H1 (cell line): ENCODE measurements around the gene PRKAG1. TPM values are rescaled to one million over a fixed set of nuclear protein-coding genes. Genes with fewer than 3 reads are reported as not detected.

Experiments
- CTCF ChIA-PET: fragments of 300-600 bp; sonication (Branson Sonifier 250); formaldehyde crosslinking; loops from one replicate; lab custom pipeline; 2021; ENCODE audit not compliant: partially characterized antibody; lab: Charles Lee
- POLR2A ChIA-PET: fragments of 300-600 bp; sonication (Branson Sonifier 250); formaldehyde crosslinking; loops from one replicate; lab custom pipeline; 2021; ENCODE audit warnings: inconsistent platforms; ENCODE audit not compliant: partially characterized antibody; lab: Charles Lee
- DNase-seq, 2 experiments: peaks; one replicate each; pipeline versions ENCODE4 v3.0.0 to v3.0.0-alpha.2; 2010 to 2022; ENCODE audit warnings: low spot score in 2 of 2, low read depth in 1 of 2, mixed read lengths in 1 of 2
- FAIRE-seq: peaks from 2 replicates; lab custom pipeline; 2011; peaks lifted over from hg19 to GRCh38; lab: Jason Lieb, UNC
- H2AFZ ChIP-seq: 2 replicates; pipeline ENCODE4 v1.8.1; 2012; ENCODE audit warnings: low read length, inconsistent platforms
- H2AK5ac ChIP-seq: 2 replicates; pipeline ENCODE4 v1.6.1; 2013; ENCODE audit warnings: low read depth, low read length
- H2BK120ac ChIP-seq: replicated peaks from 2 replicates; pipeline ENCODE3; 2013; ENCODE audit warnings: low read depth, low read length, inconsistent platforms
- H2BK12ac ChIP-seq: 2 replicates; pipeline ENCODE4 v1.6.1; 2013; ENCODE audit warnings: low read depth, low read length
- H2BK15ac ChIP-seq: 2 replicates; pipeline ENCODE4 v1.6.1; 2013; ENCODE audit warnings: low read length
- H2BK20ac ChIP-seq: 2 replicates; pipeline ENCODE4 v1.6.1; 2013; ENCODE audit warnings: low read length
- H2BK5ac ChIP-seq: 2 replicates; pipeline ENCODE4 v1.6.1; 2013; ENCODE audit warnings: low read depth, low read length
- H3K14ac ChIP-seq: 2 replicates; pipeline ENCODE4 v1.6.1; 2013; ENCODE audit warnings: inconsistent platforms; ENCODE audit not compliant: insufficient read length
- H3K18ac ChIP-seq: 2 replicates; pipeline ENCODE4 v1.6.1; 2013; ENCODE audit warnings: low read length; ENCODE audit errors: extremely low read depth
- H3K23ac ChIP-seq: 2 replicates; pipeline ENCODE4 v1.6.1; 2013; ENCODE audit warnings: inconsistent platforms; ENCODE audit not compliant: insufficient read length
- H3K23me2 ChIP-seq: 2 replicates; pipeline ENCODE4 v1.6.1; 2013; ENCODE audit warnings: low read depth, low read length
- H3K27ac ChIP-seq: 2 replicates; pipeline ENCODE4 v1.6.1; 2011; ENCODE audit warnings: low read depth, low read length, inconsistent platforms
- H3K27me3 ChIP-seq, 4 experiments: replicated peaks in 1 of 4; 1 replicate in 1 of 4; 2 replicates in 3 of 4; pipeline versions ENCODE4 v1.6.1 to v1.8.1; 2011 to 2013; ENCODE audit warnings: low read length in 3 of 4, mild to moderate bottlenecking in 3 of 4, inconsistent platforms in 2 of 4, mixed read lengths in 2 of 4, moderate library complexity in 1 of 4; ENCODE audit not compliant: control insufficient read depth in 3 of 4, insufficient read depth in 3 of 4; ENCODE audit errors: extremely low read depth in 1 of 4
- H3K36me3 ChIP-seq, 4 experiments: 2 replicates each; pipeline versions ENCODE4 v1.6.1 to v1.8.1; 2011 to 2013; ENCODE audit warnings: mild to moderate bottlenecking in 4 of 4, low read length in 3 of 4, moderate library complexity in 2 of 4, control low read depth in 1 of 4, inconsistent platforms in 1 of 4; ENCODE audit not compliant: insufficient read depth in 4 of 4, control insufficient read depth in 2 of 4
- H3K4ac ChIP-seq: replicated peaks from 2 replicates; pipeline ENCODE3; 2013; ENCODE audit warnings: low read length, low read depth, mixed read lengths, inconsistent platforms; ENCODE audit not compliant: insufficient read length
- H3K4me1 ChIP-seq, 4 experiments: replicated peaks in 1 of 4; 1 replicate in 1 of 4; 2 replicates in 3 of 4; pipeline versions ENCODE4 v1.6.1 to v1.8.1; 2011 to 2013; ENCODE audit warnings: low read length in 3 of 4, inconsistent platforms in 2 of 4, mixed read lengths in 1 of 4; ENCODE audit not compliant: insufficient read depth in 4 of 4, control insufficient read depth in 3 of 4
- H3K4me2 ChIP-seq, 2 experiments: 2 replicates each; pipeline versions ENCODE4 v1.6.1 to v1.8.1; 2011 to 2013; ENCODE audit warnings: low read depth in 2 of 2, low read length in 2 of 2, control low read depth in 1 of 2, inconsistent platforms in 1 of 2, mild to moderate bottlenecking in 1 of 2; ENCODE audit not compliant: insufficient read depth in 1 of 2
- H3K4me3 ChIP-seq, 4 experiments: fragments of 200-600, 300-600 bp in 1 of 4; sonication (generic), shearing (Covaris generic), sonication (Bioruptor Twin) in 1 of 4; 2 replicates each; pipeline versions ENCODE4 v1.5.1 to v1.8.1; 2011 to 2016; ENCODE audit warnings: low read length in 4 of 4, low read depth in 3 of 4, control low read depth in 2 of 4, inconsistent platforms in 2 of 4, mild to moderate bottlenecking in 2 of 4, mixed read lengths in 1 of 4, moderate library complexity in 1 of 4; ENCODE audit not compliant: insufficient read depth in 2 of 4; ENCODE audit errors: extremely low read depth in 1 of 4
- H3K56ac ChIP-seq: replicated peaks from 2 replicates; pipeline ENCODE3; 2013; ENCODE audit warnings: low read depth, mild to moderate bottlenecking, mixed read lengths, low read length, inconsistent platforms; ENCODE audit not compliant: insufficient read length
- H3K79me1 ChIP-seq: 2 replicates; pipeline ENCODE4 v1.6.1; 2013; ENCODE audit warnings: low read depth, low read length, control low read depth
- H3K79me2 ChIP-seq, 2 experiments: 2 replicates each; pipeline versions ENCODE4 v1.6.1 to v1.8.1; 2012 to 2013; ENCODE audit warnings: low read length in 2 of 2, mild to moderate bottlenecking in 2 of 2, inconsistent platforms in 1 of 2; ENCODE audit not compliant: insufficient read depth in 2 of 2, control insufficient read depth in 1 of 2
- H3K9ac ChIP-seq, 4 experiments: replicated peaks in 1 of 4; 1 replicate in 1 of 4; 2 replicates in 3 of 4; pipeline versions ENCODE4 v1.6.1 to v1.8.1; 2011 to 2013; ENCODE audit warnings: low read depth in 3 of 4, low read length in 3 of 4, control low read depth in 2 of 4, mild to moderate bottlenecking in 2 of 4, moderate library complexity in 2 of 4, inconsistent platforms in 1 of 4; ENCODE audit errors: extremely low read depth in 1 of 4
- H3K9me3 ChIP-seq, 2 experiments: 2 replicates each; pipeline versions ENCODE4 v1.6.1 to v1.8.1; 2012 to 2013; ENCODE audit warnings: mild to moderate bottlenecking in 2 of 2, moderate library complexity in 2 of 2, control low read depth in 1 of 2, inconsistent platforms in 1 of 2, low read depth in 1 of 2, low read length in 1 of 2, mixed read lengths in 1 of 2; ENCODE audit not compliant: insufficient read depth in 2 of 2
- H4K20me1 ChIP-seq, 2 experiments: replicated peaks in 1 of 2; 2 replicates each; pipeline versions ENCODE3 to v1.8.1; 2011 to 2013; ENCODE audit warnings: inconsistent platforms in 2 of 2, low read length in 2 of 2, mild to moderate bottlenecking in 1 of 2; ENCODE audit not compliant: insufficient read depth in 2 of 2, control insufficient read depth in 1 of 2
- H4K5ac ChIP-seq: 2 replicates; pipeline ENCODE4 v1.6.1; 2013; ENCODE audit warnings: low read length, low read depth, mixed read lengths, inconsistent platforms; ENCODE audit not compliant: insufficient read length
- H4K8ac ChIP-seq: 2 replicates; pipeline ENCODE4 v1.8.0; 2013; ENCODE audit warnings: mild to moderate bottlenecking, moderate library complexity, low read length, inconsistent platforms; ENCODE audit not compliant: insufficient read depth; ENCODE audit errors: extremely low read depth
- H4K91ac ChIP-seq: replicated peaks from 2 replicates; pipeline ENCODE3; 2013; ENCODE audit warnings: low read length, mixed read lengths, inconsistent platforms; ENCODE audit not compliant: insufficient read length
- BACH1 ChIP-seq: IDR thresholded peaks from 2 replicates; pipeline ENCODE4 v1.6.1; 2012; ENCODE audit warnings: low read length, improper control_type of control experiment
- CBX5 ChIP-seq: fragments of 300-800, 300-1000 bp; sonication (generic); IDR thresholded peaks from 2 replicates; pipeline ENCODE4 v1.7.1; 2016; ENCODE audit warnings: antibody characterized with exemption, low read length, low read depth
- GTF2F1 ChIP-seq: IDR thresholded peaks from 2 replicates; pipeline ENCODE4 v1.6.1; 2012; ENCODE audit warnings: low read depth, low read length, improper control_type of control experiment, borderline replicate concordance
- KDM5A ChIP-seq: fragments of 200-600 bp; IDR thresholded peaks from 2 replicates; pipeline ENCODE4 v1.7.1; 2012; ENCODE audit warnings: mild to moderate bottlenecking, low read length, inconsistent platforms, mixed read lengths
- NANOG ChIP-seq: IDR thresholded peaks from 2 replicates; pipeline ENCODE4 v1.6.1; 2011; ENCODE audit warnings: low read length, low read depth, mild to moderate bottlenecking, inconsistent platforms; ENCODE audit not compliant: insufficient read depth, poor library complexity, severe bottlenecking
- NRF1 ChIP-seq: IDR thresholded peaks from 2 replicates; pipeline ENCODE4 v1.6.1; 2011; ENCODE audit warnings: mild to moderate bottlenecking, low read depth, low read length, improper control_type of control experiment
- POLR2A ChIP-seq, 2 experiments: IDR thresholded peaks; 1 replicate in 1 of 2; 2 replicates in 1 of 2; pipeline ENCODE4 v1.6.1; 2011; ENCODE audit warnings: low read depth in 2 of 2, low read length in 2 of 2, mild to moderate bottlenecking in 2 of 2; ENCODE audit errors: control extremely low read depth in 1 of 2
- RAD21 ChIP-seq, 2 experiments: IDR thresholded peaks in 1 of 2; conservative IDR thresholded peaks in 1 of 2; 2 replicates each; pipeline ENCODE4 v1.6.1; 2011; ENCODE audit warnings: low read depth in 2 of 2, low read length in 2 of 2, improper control_type of control experiment in 1 of 2, inconsistent platforms in 1 of 2, mild to moderate bottlenecking in 1 of 2, moderate library complexity in 1 of 2
- SRF ChIP-seq: IDR thresholded peaks from 2 replicates; pipeline ENCODE4 v1.6.1; 2011; ENCODE audit warnings: mild to moderate bottlenecking, low read depth, low read length, moderate library complexity
- WGBS, 2 experiments: shearing (Covaris generic) in 1 of 2; methylation state at CpG; one replicate each; pipeline versions ENCODE4 v1.1.6 to v1.1.7; 2013 to 2015; ENCODE audit warnings: low lambda C conversion rate in 2 of 2, mixed read lengths in 2 of 2, inconsistent platforms in 1 of 2, low coverage in 1 of 2, missing lambda C conversion rate in 1 of 2; ENCODE audit not compliant: insufficient replicate concordance in 2 of 2, insufficient coverage in 1 of 2, insufficient read length in 1 of 2; ENCODE audit errors: extremely low coverage in 1 of 2, missing lambda C conversion rate in 1 of 2; 5-methylcytosine and 5-hydroxymethylcytosine counted together
- polyA plus RNA-seq, 7 experiments: library from polyadenylated mRNA; depleted of rRNA in 3 of 7; stranded (reverse) in 5 of 7; unstranded in 2 of 7; fragments of >200 nt in 5 of 7; fragments of 200-250 nt in 2 of 7; gene quantifications; 1 replicate in 5 of 7; 2 replicates in 1 of 7; 4 replicates in 1 of 7; pipeline versions ENCODE4 v1.2.1 to v1.2.3, GENCODE V29; 2011 to 2013; ENCODE audit warnings: missing spikeins in 2 of 7, mixed read lengths in 2 of 7
- total RNA-seq: library from RNA; stranded (reverse); fragmentation: NEBNext Ultra II Directional; extraction: Animal tissue kit (Norgen Biotek cat#: 25700); gene quantifications from 2 replicates; pipeline ENCODE4 v1.2.1, GENCODE V29; 2021
- TF ChIP-seq, protein P1 (sequence below): IDR thresholded peaks from 2 replicates; pipeline ENCODE4 v1.6.1; 2012; ENCODE audit warnings: low read length, inconsistent platforms

The PRKAG1 gene
- total and polyA plus RNA-seq, 2 of the 8 experiments (the other 6 are each of a cell fraction or from before 2014, with no cell fraction given), result 38.6 to 57.5 TPM

DNA sequence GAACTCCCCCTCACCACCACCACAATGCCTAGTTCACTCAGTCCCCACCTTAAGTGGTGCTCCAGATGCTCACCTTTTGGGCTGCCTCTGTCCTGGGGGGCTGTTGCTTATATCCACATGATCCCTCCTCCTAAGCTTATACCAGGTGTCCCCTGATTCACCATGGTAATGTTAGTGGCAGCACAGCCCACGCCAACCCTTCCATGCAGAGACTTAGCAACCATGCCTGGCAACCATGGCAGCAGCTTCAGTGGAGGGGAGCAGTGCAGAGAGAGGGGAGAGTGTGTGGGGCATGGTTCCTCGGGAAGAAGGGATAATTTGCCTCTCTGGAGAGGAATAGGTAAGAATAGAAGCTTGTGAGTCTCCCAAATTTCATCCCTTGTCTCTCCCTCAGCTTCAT, 18.2 kb downstream of the PRKAG1 start:
- H3K14ac ChIP-seq, result no peak overlapping the region
- H3K4me2 ChIP-seq, result peak overlapping the region in 1 of 2 experiments; percentile 57; a peak in 1 of 4 replicates
- no peak overlapping the region for H3K56ac ChIP-seq
- H4K8ac ChIP-seq, result no peak overlapping the region; the same call in 1 of the 2 replicates
- peaks cover 37 to 55% (median 52%) of the 10 kb centered on the region in 4 experiments for H3K27me3 ChIP-seq
- peak overlapping the region in 2 of 4 experiments; percentile 47 to 51; a peak in 1 of 8 replicates for H3K4me3 ChIP-seq
- no peak overlapping the region for H2AK5ac ChIP-seq
- H2AFZ ChIP-seq, result no peak overlapping the region
- H3K27ac ChIP-seq, result no peak overlapping the region
- 0 out of 2 replicates have a peak overlapping the region, but pooled peaks have one; percentile 39 for H2BK12ac ChIP-seq
- no peak overlapping the region for H2BK5ac ChIP-seq
- DNase-seq, result no peak
- H3K9me3 ChIP-seq, result 0 out of 4 replicates have a peak, but pooled peaks cover 0 to 2% of the 10 kb centered on the region in 2 experiments
- POLR2A ChIA-PET, result interaction anchor here (1.1 to 5.0 kb wide), 7 partner anchors 8 to 131 kb away, joined by 5 to 24 read pairs (median 9); partner anchors contain the start of genes ARF3, PRKAG1 and TUBA1B
- no peak overlapping the region for H4K91ac ChIP-seq
- no peak overlapping the region for H2BK120ac ChIP-seq
- H3K9ac ChIP-seq, result no peak overlapping the region
- peaks cover 0 to 2% (median 0%) of the 10 kb centered on the region in 4 experiments; a peak in 1 of 8 replicates for H3K36me3 ChIP-seq
- no peaks in the 10 kb centered on the region for H3K79me1 ChIP-seq
- H3K18ac ChIP-seq, result no peak overlapping the region
- H3K4me1 ChIP-seq, result peaks cover 5 to 23% (median 14%) of the 10 kb centered on the region in 4 experiments
- WGBS, 2 experiments, result 60% methylated on average over 2 of the region's 2 CpGs; no CpG with 5 or more reads in 1 of the 2 experiments
- no peak overlapping the region for H3K4ac ChIP-seq
- H3K23ac ChIP-seq, result no peak overlapping the region
- H2BK20ac ChIP-seq, result no peak overlapping the region
- H4K5ac ChIP-seq, result no peak overlapping the region
- no peak for FAIRE-seq
- no peak overlapping the region for H2BK15ac ChIP-seq
- no peaks in the 10 kb centered on the region for H3K79me2 ChIP-seq
- H4K20me1 ChIP-seq, result peaks cover 0 to 5% of the 10 kb centered on the region in 2 experiments
- peaks cover 21% of the 10 kb centered on the region; the same call in 1 of the 2 replicates for H3K23me2 ChIP-seq
- CTCF ChIA-PET, result interaction anchor here (0.6 to 31.7 kb wide), 6 partner anchors 13 to 163 kb away, joined by 3 to 1336 read pairs (median 8); partner anchors contain the start of genes ARF3, PRKAG1, WNT1 and WNT10B
- TF ChIP-seq NANOG, result no peak
- TF ChIP-seq, protein P1, sequence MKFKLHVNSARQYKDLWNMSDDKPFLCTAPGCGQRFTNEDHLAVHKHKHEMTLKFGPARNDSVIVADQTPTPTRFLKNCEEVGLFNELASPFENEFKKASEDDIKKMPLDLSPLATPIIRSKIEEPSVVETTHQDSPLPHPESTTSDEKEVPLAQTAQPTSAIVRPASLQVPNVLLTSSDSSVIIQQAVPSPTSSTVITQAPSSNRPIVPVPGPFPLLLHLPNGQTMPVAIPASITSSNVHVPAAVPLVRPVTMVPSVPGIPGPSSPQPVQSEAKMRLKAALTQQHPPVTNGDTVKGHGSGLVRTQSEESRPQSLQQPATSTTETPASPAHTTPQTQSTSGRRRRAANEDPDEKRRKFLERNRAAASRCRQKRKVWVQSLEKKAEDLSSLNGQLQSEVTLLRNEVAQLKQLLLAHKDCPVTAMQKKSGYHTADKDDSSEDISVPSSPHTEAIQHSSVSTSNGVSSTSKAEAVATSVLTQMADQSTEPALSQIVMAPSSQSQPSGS, result no peak
- no peak for TF ChIP-seq CBX5
- no peak for TF ChIP-seq RAD21 (IDR thresholded peaks at IDR 0.05 in 1 of 2, conservative IDR thresholded peaks at IDR 0.05 in 1 of 2; ENCODE audit: low read depth in 2 of 2, low read length in 2 of 2)
- no peak for TF ChIP-seq BACH1
- no peak for TF ChIP-seq SRF
- TF ChIP-seq NRF1, result no peak
- TF ChIP-seq POLR2A (IDR thresholded peaks at IDR 0.05; ENCODE audit: control extremely low read depth in 1 of 2, low read depth in 2 of 2, low read length in 2 of 2), result no peak
- no peak for TF ChIP-seq KDM5A
- TF ChIP-seq GTF2F1, result no peak
